HEK293 (cell line): ENCODE measurements around the gene SHISAL1.
A peak's percentile ranks its signal among the peaks of the same experiment; 100 is the strongest.

Source experiments
- CTCF ChIA-PET: fragments of 350-600 bp; formaldehyde crosslinking; extraction: SDS; loops from one replicate; lab custom pipeline; 2021; ENCODE audit warnings: antibody characterized with exemption; lab: Yijun Ruan, JAX
- POLR2A ChIA-PET: fragments of 300-600 bp; formaldehyde crosslinking; extraction: SDS; loops from one replicate; lab custom pipeline; 2020; ENCODE audit warnings: antibody characterized with exemption, inconsistent platforms; lab: Yijun Ruan, JAX
- H3K27ac ChIP-seq: fragments of 200-500 bp; sonication (Bioruptor generic); 2 replicates; pipeline ENCODE4 v1.5.1; 2014; ENCODE audit warnings: low read depth, low read length, control low read depth, inconsistent platforms; ENCODE audit errors: extremely low read depth
- H3K36me3 ChIP-seq, 2 experiments: fragments of 200-500 bp in 1 of 2; sonication (Bioruptor generic) in 1 of 2; 1 replicate in 1 of 2; 2 replicates in 1 of 2; pipeline ENCODE4 v1.5.1; 2014 to 2017; ENCODE audit warnings: inconsistent platforms in 2 of 2, low read length in 2 of 2; ENCODE audit not compliant: control insufficient read depth in 2 of 2, insufficient read depth in 1 of 2
- H3K4me1 ChIP-seq: fragments of 200-500 bp; sonication (Bioruptor generic); 2 replicates; pipeline ENCODE4 v1.5.1; 2014; ENCODE audit warnings: mild to moderate bottlenecking, low read length, inconsistent platforms; ENCODE audit not compliant: control insufficient read depth, insufficient read depth
- H3K4me3 ChIP-seq: 2 replicates; pipeline ENCODE4 v1.5.1; 2011; ENCODE audit warnings: low read depth, mild to moderate bottlenecking, control low read depth, low read length, moderate library complexity
- H3K9me3 ChIP-seq: fragments of 200-500 bp; sonication (Bioruptor generic); 2 replicates; pipeline ENCODE4 v1.5.1; 2014; ENCODE audit warnings: low read depth, low read length, inconsistent platforms; ENCODE audit not compliant: control insufficient read depth, insufficient read depth
- EGR2 ChIP-seq: fragments of 450-650 bp; formaldehyde crosslinking; IDR thresholded peaks from 2 replicates; pipeline ENCODE4 v1.5.1; 2016; ENCODE audit warnings: low read depth, missing biosample characterization, missing genetic modification characterization
- GLI2 ChIP-seq: fragments of 450-650 bp; formaldehyde crosslinking; IDR thresholded peaks from 2 replicates; pipeline ENCODE4; 2017; ENCODE audit warnings: missing biosample characterization, missing genetic modification characterization, low read depth, borderline replicate concordance
- KLF1 ChIP-seq: fragments of 450-650 bp; formaldehyde crosslinking; IDR thresholded peaks from 2 replicates; pipeline ENCODE4 v1.5.1; 2016; ENCODE audit warnings: missing biosample characterization, missing genetic modification characterization
- OSR2 ChIP-seq: fragments of 450-650 bp; formaldehyde crosslinking; IDR thresholded peaks from 2 replicates; pipeline ENCODE4 v1.5.1; 2016; ENCODE audit warnings: missing biosample characterization, missing genetic modification characterization
- PRDM4 ChIP-seq: fragments of 450-650 bp; formaldehyde crosslinking; IDR thresholded peaks from 2 replicates; pipeline ENCODE4 v1.5.1; 2017; ENCODE audit warnings: missing biosample characterization, missing genetic modification characterization
- REST ChIP-seq: fragments of 450-650 bp; formaldehyde crosslinking; IDR thresholded peaks from 2 replicates; pipeline ENCODE4 v1.5.1; 2016; ENCODE audit warnings: missing biosample characterization, missing genetic modification characterization
- SCRT2 ChIP-seq: fragments of 450-650 bp; formaldehyde crosslinking; IDR thresholded peaks from 2 replicates; pipeline ENCODE4 v1.5.1; 2016; ENCODE audit warnings: missing biosample characterization, missing genetic modification characterization
- WT1 ChIP-seq: fragments of 450-650 bp; formaldehyde crosslinking; IDR thresholded peaks from 2 replicates; pipeline ENCODE4 v1.5.1; 2016; ENCODE audit warnings: missing biosample characterization, missing genetic modification characterization
- YY1 ChIP-seq: fragments of 450-650 bp; formaldehyde crosslinking; IDR thresholded peaks from 2 replicates; pipeline ENCODE4 v1.5.1; 2018; ENCODE audit warnings: missing biosample characterization, missing genetic modification characterization
- ZBTB7A ChIP-seq: fragments of 450-650 bp; formaldehyde crosslinking; IDR thresholded peaks from 2 replicates; pipeline ENCODE4 v1.5.1; 2016; ENCODE audit warnings: low read depth, missing biosample characterization, missing genetic modification characterization
- ZFHX2 ChIP-seq: fragments of 450-650 bp; formaldehyde crosslinking; conservative IDR thresholded peaks from 2 replicates; pipeline ENCODE4 v1.5.1; 2016; ENCODE audit warnings: missing biosample characterization, missing genetic modification characterization
- ZFP3 ChIP-seq: fragments of 450-650 bp; formaldehyde crosslinking; IDR thresholded peaks from 2 replicates; pipeline ENCODE4 v1.5.1; 2016; ENCODE audit warnings: low read depth, missing biosample characterization, missing genetic modification characterization
- ZNF221 ChIP-seq: fragments of 450-650 bp; formaldehyde crosslinking; IDR thresholded peaks from 2 replicates; pipeline ENCODE4 v1.5.1; 2017; ENCODE audit warnings: missing biosample characterization, missing genetic modification characterization, borderline replicate concordance
- ZNF354C ChIP-seq: fragments of 450-650 bp; formaldehyde crosslinking; IDR thresholded peaks from 2 replicates; pipeline ENCODE4 v1.5.1; 2016; ENCODE audit warnings: missing biosample characterization, missing genetic modification characterization, low read depth, borderline replicate concordance
- ZNF529 ChIP-seq: fragments of 450-650 bp; formaldehyde crosslinking; IDR thresholded peaks from 2 replicates; pipeline ENCODE4 v1.5.1; 2017; ENCODE audit warnings: missing genetic modification characterization, missing biosample characterization; ENCODE audit not compliant: insufficient replicate concordance
- ZNF585B ChIP-seq: fragments of 450-650 bp; formaldehyde crosslinking; IDR thresholded peaks from 2 replicates; pipeline ENCODE4 v1.5.1; 2016; ENCODE audit warnings: missing biosample characterization, missing genetic modification characterization
- ZNF626 ChIP-seq: fragments of 450-650 bp; sonication (Bioruptor Pico); formaldehyde crosslinking; IDR thresholded peaks from 2 replicates; pipeline ENCODE4 v1.5.1; 2018; ENCODE audit warnings: missing biosample characterization, missing genetic modification characterization, inconsistent platforms
- ZNF670 ChIP-seq: fragments of 450-650 bp; formaldehyde crosslinking; IDR thresholded peaks from 2 replicates; pipeline ENCODE4 v1.5.1; 2016; ENCODE audit warnings: missing biosample characterization, missing genetic modification characterization, low read depth
- ZNF768 ChIP-seq: fragments of 450-650 bp; formaldehyde crosslinking; IDR thresholded peaks from 2 replicates; pipeline ENCODE4 v1.5.1; 2018; ENCODE audit warnings: missing biosample characterization, mild to moderate bottlenecking, missing genetic modification characterization
- ZNF777 ChIP-seq: fragments of 450-650 bp; formaldehyde crosslinking; IDR thresholded peaks from 2 replicates; pipeline ENCODE4 v1.5.1; 2017; ENCODE audit warnings: missing biosample characterization, missing genetic modification characterization, borderline replicate concordance
- ZXDB ChIP-seq: fragments of 450-650 bp; formaldehyde crosslinking; IDR thresholded peaks from 2 replicates; pipeline ENCODE4 v1.5.1; 2016; ENCODE audit warnings: missing biosample characterization, missing genetic modification characterization
- TF ChIP-seq, protein P1 (sequence below): fragments of 450-650 bp; formaldehyde crosslinking; IDR thresholded peaks from 2 replicates; pipeline ENCODE4 v1.5.1; 2016; ENCODE audit warnings: missing biosample characterization, missing genetic modification characterization

SHISAL1 gene

GRCh38 chr22:44319685-44320084 is 6.9 kb upstream of the SHISAL1 start:
- ChIA-PET CTCF (interaction anchor here (1.3 kb wide), 1 partner anchor 326 kb away, joined by 4 read pairs; no protein-coding TSS in a partner anchor), POLR2A (no interaction called here)
- Histone ChIP-seq H3K36me3 (no peaks in the 10 kb centered on the region), H3K27ac (no peak overlapping the region), H3K9me3 (no peaks in the 10 kb centered on the region), H3K4me1 (no peaks in the 10 kb centered on the region), H3K4me3 (no peak overlapping the region)
- TF ChIP-seq EGR2 (tag by site-specific recombination) (peak; percentile 94), SCRT2 (tag by site-specific recombination) (no peak), ZFHX2 (tag by site-specific recombination) (peak; percentile 76)

DNA sequence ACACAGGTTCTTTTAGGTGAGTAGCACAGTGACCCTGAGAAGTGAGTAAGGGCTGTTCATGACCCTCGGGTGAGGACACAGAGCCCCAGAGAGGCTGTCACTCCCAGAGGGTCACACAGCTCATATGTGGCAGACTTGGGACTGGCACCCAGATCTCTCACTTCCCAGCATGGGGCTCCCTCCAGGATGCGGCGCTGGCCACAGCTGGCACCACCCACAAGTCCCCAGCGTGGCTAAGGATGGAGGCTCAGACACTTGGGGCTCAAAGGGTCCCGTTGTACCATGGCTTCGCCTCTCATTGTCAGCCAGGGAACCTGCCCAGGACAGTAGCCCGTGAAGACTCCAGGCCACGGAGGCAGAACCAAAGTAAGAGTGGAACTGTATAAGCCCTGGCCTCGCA is 6.0 kb upstream of the SHISAL1 start:
- POLR2A ChIA-PET, result no interaction called here
- H3K9me3 ChIP-seq, result no peaks in the 10 kb centered on the region
- no peaks in the 10 kb centered on the region for H3K36me3 ChIP-seq
- TF ChIP-seq ZNF626 (tag by site-specific recombination) (no peak), YY1 (tag by site-specific recombination) (no peak), ZNF221 (tag by site-specific recombination) (no peak), OSR2 (tag by site-specific recombination) (no peak), ZFP3 (tag by site-specific recombination) (no peak), ZNF354C (tag by site-specific recombination) (no peak), ZNF670 (tag by site-specific recombination) (no peak), ZNF777 (tag by site-specific recombination) (no peak), ZBTB7A (tag by site-specific recombination) (no peak), ZNF529 (tag by site-specific recombination) (no peak), KLF1 (tag by site-specific recombination) (no peak), REST (tag by site-specific recombination) (no peak), WT1 (tag by site-specific recombination) (no peak), GLI2 (tag by site-specific recombination) (no peak)
- H3K4me3 ChIP-seq, result no peak overlapping the region
- no peak overlapping the region for H3K27ac ChIP-seq
- CTCF ChIA-PET, result no interaction called here
- no peaks in the 10 kb centered on the region for H3K4me1 ChIP-seq

GRCh38 chr22:44317886-44318637 is 5.3 kb upstream of the SHISAL1 start:
- ChIA-PET CTCF (no interaction called here), POLR2A (no interaction called here)
- Histone ChIP-seq H3K27ac (no peak overlapping the region), H3K4me1 (no peaks in the 10 kb centered on the region), H3K9me3 (no peaks in the 10 kb centered on the region), H3K36me3 (no peaks in the 10 kb centered on the region), H3K4me3 (no peak overlapping the region)
- TF ChIP-seq, protein P1, sequence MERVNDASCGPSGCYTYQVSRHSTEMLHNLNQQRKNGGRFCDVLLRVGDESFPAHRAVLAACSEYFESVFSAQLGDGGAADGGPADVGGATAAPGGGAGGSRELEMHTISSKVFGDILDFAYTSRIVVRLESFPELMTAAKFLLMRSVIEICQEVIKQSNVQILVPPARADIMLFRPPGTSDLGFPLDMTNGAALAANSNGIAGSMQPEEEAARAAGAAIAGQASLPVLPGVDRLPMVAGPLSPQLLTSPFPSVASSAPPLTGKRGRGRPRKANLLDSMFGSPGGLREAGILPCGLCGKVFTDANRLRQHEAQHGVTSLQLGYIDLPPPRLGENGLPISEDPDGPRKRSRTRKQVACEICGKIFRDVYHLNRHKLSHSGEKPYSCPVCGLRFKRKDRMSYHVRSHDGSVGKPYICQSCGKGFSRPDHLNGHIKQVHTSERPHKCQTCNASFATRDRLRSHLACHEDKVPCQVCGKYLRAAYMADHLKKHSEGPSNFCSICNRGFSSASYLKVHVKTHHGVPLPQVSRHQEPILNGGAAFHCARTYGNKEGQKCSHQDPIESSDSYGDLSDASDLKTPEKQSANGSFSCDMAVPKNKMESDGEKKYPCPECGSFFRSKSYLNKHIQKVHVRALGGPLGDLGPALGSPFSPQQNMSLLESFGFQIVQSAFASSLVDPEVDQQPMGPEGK, result no peak
- no peak for TF ChIP-seq ZXDB (tag by site-specific recombination)
- TF ChIP-seq PRDM4 (tag by site-specific recombination), result no peak
- no peak for TF ChIP-seq ZNF529 (tag by site-specific recombination)
- no peak for TF ChIP-seq ZNF585B (tag by site-specific recombination)
- TF ChIP-seq ZNF768, result no peak
